Measurements from ENCODE around the gene SPCS3. TPM values are rescaled to one million over a fixed set of nuclear protein-coding genes. Genes with fewer than 3 reads are reported as not detected.
A peak's percentile ranks its signal among the peaks of the same experiment; 100 is the strongest.

The SPCS3 gene
- total and polyA plus RNA-seq, 7 experiments from 2014 or later: 18.4 to 215 (median 129) TPM

DNA sequence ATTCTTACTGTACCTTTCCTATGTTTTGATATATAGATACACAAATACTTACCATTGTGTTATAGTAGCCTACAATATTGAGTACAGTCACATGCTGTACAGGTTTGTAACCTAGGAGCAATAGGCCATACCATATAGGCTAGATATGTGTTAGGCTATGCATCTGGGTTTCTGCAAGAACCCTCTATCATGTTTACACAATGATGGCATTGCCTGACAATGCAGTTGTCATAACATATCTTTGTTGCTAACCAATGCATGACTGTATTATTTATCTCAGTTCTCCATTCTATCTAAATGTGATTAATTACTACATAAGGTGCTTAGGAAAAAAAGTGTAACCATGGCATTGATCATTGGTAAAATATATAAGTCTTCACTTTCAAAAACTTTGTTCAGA lies 10.0 kb upstream of the SPCS3 start:
- no peaks in the 10 kb centered on the region for H3K36me3 ChIP-seq (ENCODE audit: control insufficient read depth in 2 of 3, insufficient read depth in 3 of 3, low read length in 3 of 3)
- no peak for ATAC-seq
- Mint-ChIP-seq H3K36me3 (no peaks in the 10 kb centered on the region), H3K27me3 (peaks cover 11 to 23% (median 18%) of the 10 kb centered on the region in 5 donors), H3K9me3 (no peaks in the 10 kb centered on the region), H3K27ac (no peak overlapping the region), H3K4me3 (no peak overlapping the region), H3K4me1 (no peaks in the 10 kb centered on the region)
- no peaks in the 10 kb centered on the region for H3K27me3 ChIP-seq (ENCODE audit: control insufficient read depth in 2 of 2, insufficient read depth in 2 of 2, low read length in 2 of 2)
- no peaks in the 10 kb centered on the region for H3K9me3 ChIP-seq (ENCODE audit: control insufficient read depth in 2 of 3, low read length in 3 of 3)
- ChIA-PET POLR2A (no interaction called here), CTCF (no interaction called here)
- H3K27ac ChIP-seq (ENCODE audit: low read depth, low read length): no peak overlapping the region
- H3K4me3 ChIP-seq (ENCODE audit: low read length): no peak overlapping the region
- no peak for DNase-seq
- intact Hi-C loops (cut with micrococcal nuclease): no loop called here
- no peaks in the 10 kb centered on the region for H3K4me1 ChIP-seq (ENCODE audit: control insufficient read depth in 2 of 2, insufficient read depth in 2 of 2, low read length in 2 of 2)

DNA sequence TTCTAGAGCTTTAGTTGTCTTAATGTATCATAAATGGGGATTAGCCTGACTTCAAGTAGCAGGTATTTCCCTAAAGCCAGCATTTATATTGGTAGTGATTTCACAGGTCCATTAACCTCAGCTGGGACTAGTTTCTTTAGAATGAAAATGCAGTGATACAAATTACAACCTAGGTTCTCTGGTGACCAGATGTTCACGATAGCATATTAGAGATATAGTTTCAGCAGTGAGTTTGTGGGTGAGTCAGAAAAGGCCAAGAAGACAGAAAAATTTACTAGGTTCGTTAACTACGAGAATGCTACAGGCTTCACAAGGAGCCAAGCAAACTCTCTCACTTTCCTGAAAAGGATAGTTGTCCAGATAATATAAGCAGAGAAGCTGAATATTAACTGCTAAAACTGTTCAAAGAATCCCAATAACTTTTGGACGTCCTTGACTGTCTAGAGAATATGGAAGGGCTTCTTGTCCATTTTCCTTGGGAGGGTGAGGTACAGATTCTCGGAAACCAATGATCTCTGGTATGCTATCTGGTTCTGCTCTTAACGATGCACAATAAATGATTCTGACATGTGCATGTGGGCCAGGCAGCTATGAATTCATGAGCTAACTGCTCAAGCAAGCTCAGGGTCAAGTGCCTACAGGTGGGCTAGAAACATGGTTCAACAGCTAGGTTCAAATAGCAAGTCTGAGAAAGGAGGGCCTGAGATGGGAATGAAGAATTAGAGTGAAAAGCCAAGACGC lies 6.0 kb upstream of the SPCS3 start:
- H3K4me3 Mint-ChIP-seq: no peak overlapping the region
- H3K36me3 ChIP-seq (ENCODE audit: control insufficient read depth in 2 of 3, insufficient read depth in 3 of 3, low read length in 3 of 3): no peaks in the 10 kb centered on the region
- peaks cover 0 to 2% (median 0%) of the 10 kb centered on the region in 5 donors for H3K36me3 Mint-ChIP-seq
- peaks cover 0 to 2% of the 10 kb centered on the region in 2 donors for H3K4me1 ChIP-seq (ENCODE audit: control insufficient read depth in 2 of 2, insufficient read depth in 2 of 2, low read length in 2 of 2)
- POLR2A ChIA-PET: no interaction called here
- no peak overlapping the region for H3K27ac ChIP-seq (ENCODE audit: low read depth, low read length)
- CTCF ChIA-PET: no interaction called here
- intact Hi-C loops (cut with micrococcal nuclease): no loop called here
- no peak overlapping the region for H3K4me3 ChIP-seq (ENCODE audit: low read length)
- no peak overlapping the region for H3K27ac Mint-ChIP-seq
- no peak for DNase-seq
- H3K27me3 ChIP-seq (ENCODE audit: control insufficient read depth in 2 of 2, insufficient read depth in 2 of 2, low read length in 2 of 2): no peaks in the 10 kb centered on the region
- no peak for ATAC-seq
- no peaks in the 10 kb centered on the region for H3K9me3 ChIP-seq (ENCODE audit: control insufficient read depth in 2 of 3, low read length in 3 of 3)
- H3K9me3 Mint-ChIP-seq: no peaks in the 10 kb centered on the region
- H3K4me1 Mint-ChIP-seq: peaks cover 0 to 12% (median 8%) of the 10 kb centered on the region in 7 donors
- peaks cover 0 to 13% (median 0%) of the 10 kb centered on the region in 5 donors for H3K27me3 Mint-ChIP-seq

DNA sequence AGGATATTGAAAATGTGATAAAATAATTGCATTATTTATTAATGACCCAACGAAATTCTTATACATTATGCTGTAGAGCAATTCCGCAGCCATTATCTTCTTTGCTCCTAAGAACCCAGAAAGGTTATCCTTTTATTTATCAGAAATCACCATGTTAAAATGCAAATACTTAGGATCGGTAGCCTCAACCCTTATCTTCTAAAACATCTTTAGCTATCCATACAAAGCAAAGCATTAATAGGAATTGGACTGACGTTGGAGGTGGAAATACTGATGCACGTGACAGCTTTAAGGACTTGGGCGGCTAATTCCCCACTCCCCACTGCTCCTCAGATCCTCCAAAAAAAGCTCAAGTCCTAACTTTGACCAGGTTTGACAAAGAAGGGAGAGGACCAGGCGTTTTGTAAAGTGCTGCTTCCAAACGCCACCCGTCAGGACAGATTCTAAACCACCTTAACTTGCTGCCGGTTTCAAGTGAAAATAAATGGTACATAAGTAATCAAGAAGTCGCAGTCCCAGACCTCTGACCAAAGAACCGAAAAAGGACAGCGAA lies 539 bp upstream of the SPCS3 start:
- Histone ChIP-seq H3K27me3 (ENCODE audit: control insufficient read depth in 2 of 2, insufficient read depth in 2 of 2, low read length in 2 of 2) (no peaks in the 10 kb centered on the region), H3K4me1 (ENCODE audit: control insufficient read depth in 2 of 2, insufficient read depth in 2 of 2, low read length in 2 of 2) (peaks cover 26 to 30% of the 10 kb centered on the region in 2 donors), H3K27ac (ENCODE audit: low read depth, low read length) (peak overlapping the region; percentile 91), H3K4me3 (ENCODE audit: low read length) (peak overlapping the region; percentile 85), H3K36me3 (ENCODE audit: control insufficient read depth in 2 of 3, insufficient read depth in 3 of 3, low read length in 3 of 3) (no peaks in the 10 kb centered on the region), H3K9me3 (ENCODE audit: control insufficient read depth in 2 of 3, low read length in 3 of 3) (no peaks in the 10 kb centered on the region)
- DNase-seq (no peak), ATAC-seq (no peak)
- Mint-ChIP-seq H3K27me3 (peaks cover 0 to 4% (median 0%) of the 10 kb centered on the region in 5 donors), H3K4me1 (peaks cover 27 to 56% (median 41%) of the 10 kb centered on the region in 7 donors), H3K4me3 (peak overlapping the region; percentile 83 to 97 (median 92)), H3K36me3 (peaks cover 0 to 19% (median 0%) of the 10 kb centered on the region in 5 donors), H3K27ac (peak overlapping the region; percentile 91 to 97 (median 92)), H3K9me3 (no peaks in the 10 kb centered on the region)
- POLR2A ChIA-PET: interaction anchor here (0.6 to 1.0 kb wide), 2 partner anchors 88 to 124 kb away, joined by 3 to 12 read pairs; partner anchors contain the start of gene SPATA4
- CTCF ChIA-PET: no interaction called here
- intact Hi-C loops (cut with micrococcal nuclease): loop anchor here (1.0 kb wide), 3 partner anchors 124 to 1123 kb away; partner anchors contain the start of genes SPATA4 (in 2 of the 2), AGA (in 1 of the 2) and NEIL3 (in 1 of the 2)

DNA sequence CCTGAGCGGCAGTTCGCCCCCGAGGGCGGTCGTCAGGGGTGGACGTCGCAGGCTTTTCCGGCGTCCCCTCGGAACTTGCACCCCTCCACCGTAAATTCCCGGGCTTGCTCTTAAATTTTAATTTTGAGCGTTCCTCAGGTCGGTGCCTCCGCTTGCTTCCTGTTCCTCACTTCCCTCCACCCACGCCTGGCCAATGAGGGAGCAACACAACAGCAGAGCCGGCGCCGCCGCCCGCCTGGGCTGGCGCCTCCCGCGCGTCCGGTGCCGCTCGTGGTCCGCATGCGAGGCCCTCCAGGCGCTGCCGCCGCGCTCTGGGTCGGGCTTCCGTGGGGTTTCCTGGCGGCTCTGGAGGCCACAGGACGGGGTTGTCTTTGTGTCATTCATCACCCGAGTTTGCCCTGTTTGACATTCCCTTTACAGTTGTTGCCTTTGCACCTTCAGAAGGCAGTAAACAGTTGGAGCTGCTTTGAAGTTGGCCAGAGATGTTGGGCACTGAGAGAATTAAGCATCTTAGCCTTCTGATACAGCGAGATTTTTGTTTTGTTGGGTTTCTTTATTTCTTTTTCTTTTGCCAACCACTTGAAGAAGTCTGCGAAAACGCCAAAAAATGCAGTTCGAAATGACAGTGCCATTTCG lies 692 bp downstream of the SPCS3 start:
- H3K27ac ChIP-seq (ENCODE audit: low read depth, low read length): peak overlapping the region; percentile 91
- Mint-ChIP-seq H3K4me1 (peaks cover 32 to 68% (median 52%) of the 10 kb centered on the region in 7 donors), H3K27me3 (peaks cover 0 to 4% (median 0%) of the 10 kb centered on the region in 5 donors), H3K36me3 (peaks cover 0 to 22% (median 0%) of the 10 kb centered on the region in 5 donors), H3K9me3 (no peaks in the 10 kb centered on the region), H3K27ac (peak overlapping the region; percentile 85 to 97 (median 92)), H3K4me3 (peak overlapping the region; percentile 83 to 95 (median 91))
- H3K36me3 ChIP-seq (ENCODE audit: control insufficient read depth in 2 of 3, insufficient read depth in 3 of 3, low read length in 3 of 3): no peaks in the 10 kb centered on the region
- ChIA-PET CTCF (interaction anchor here (1.5 kb wide), 1 partner anchor 20 kb away, joined by 4 read pairs; no protein-coding TSS in a partner anchor), POLR2A (no interaction called here)
- peaks cover 32 to 35% of the 10 kb centered on the region in 2 donors for H3K4me1 ChIP-seq (ENCODE audit: control insufficient read depth in 2 of 2, insufficient read depth in 2 of 2, low read length in 2 of 2)
- H3K4me3 ChIP-seq (ENCODE audit: low read length): peak overlapping the region; percentile 85
- DNase-seq (peak; percentile 71 to 92 (median 82)), ATAC-seq (peak; percentile 79)
- intact Hi-C loops (cut with micrococcal nuclease): loop anchor here (1.0 to 10.0 kb wide), 5 partner anchors 255 to 1122 kb away; partner anchors contain the start of genes WDR17 (in 2 of the 2), AGA (in 1 of the 2) and NEIL3 (in 1 of the 2)
- no peaks in the 10 kb centered on the region for H3K9me3 ChIP-seq (ENCODE audit: control insufficient read depth in 2 of 3, low read length in 3 of 3)
- no peaks in the 10 kb centered on the region for H3K27me3 ChIP-seq (ENCODE audit: control insufficient read depth in 2 of 2, insufficient read depth in 2 of 2, low read length in 2 of 2)

DNA sequence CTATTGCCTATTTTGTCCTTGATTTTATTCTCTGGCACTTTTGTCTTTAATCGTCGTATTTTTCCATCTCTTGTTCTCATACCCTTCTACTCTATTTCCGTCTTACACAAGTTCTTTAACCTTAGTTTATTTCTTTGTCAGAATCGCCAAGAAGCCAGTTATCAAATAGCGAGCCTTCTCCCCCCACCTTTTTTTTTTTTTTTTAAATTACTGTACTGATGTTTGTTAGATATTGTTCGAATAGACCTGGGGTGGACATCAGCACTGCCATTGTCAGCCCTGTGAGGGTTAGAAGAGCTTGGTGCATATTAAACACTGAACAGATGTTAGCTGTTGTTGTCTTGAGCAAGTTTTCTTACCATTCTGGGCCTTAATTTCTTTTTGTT lies 1.2 kb downstream of the SPCS3 start:
- Histone ChIP-seq H3K9me3 (ENCODE audit: control insufficient read depth in 2 of 3, low read length in 3 of 3) (no peaks in the 10 kb centered on the region), H3K36me3 (ENCODE audit: control insufficient read depth in 2 of 3, insufficient read depth in 3 of 3, low read length in 3 of 3) (no peaks in the 10 kb centered on the region), H3K27ac (ENCODE audit: low read depth, low read length) (peak overlapping the region; percentile 91), H3K27me3 (ENCODE audit: control insufficient read depth in 2 of 2, insufficient read depth in 2 of 2, low read length in 2 of 2) (no peaks in the 10 kb centered on the region), H3K4me1 (ENCODE audit: control insufficient read depth in 2 of 2, insufficient read depth in 2 of 2, low read length in 2 of 2) (peaks cover 32 to 35% of the 10 kb centered on the region in 2 donors), H3K4me3 (ENCODE audit: low read length) (peak overlapping the region; percentile 85)
- Mint-ChIP-seq H3K27me3 (peaks cover 0 to 4% (median 0%) of the 10 kb centered on the region in 5 donors), H3K4me1 (peaks cover 30 to 69% (median 54%) of the 10 kb centered on the region in 7 donors), H3K36me3 (peaks cover 0 to 22% (median 0%) of the 10 kb centered on the region in 5 donors), H3K9me3 (no peaks in the 10 kb centered on the region), H3K4me3 (peak overlapping the region; percentile 83 to 95 (median 91)), H3K27ac (peak overlapping the region; percentile 85 to 97 (median 92))
- ATAC-seq (no peak), DNase-seq (no peak)
- ChIA-PET CTCF (interaction anchor here (1.5 kb wide), 1 partner anchor 19 kb away, joined by 4 read pairs; no protein-coding TSS in a partner anchor), POLR2A (no interaction called here)
- intact Hi-C loops (cut with micrococcal nuclease): loop anchor here (1.0 to 10.0 kb wide), 5 partner anchors 256 to 1121 kb away; partner anchors contain the start of genes WDR17 (in 2 of the 2), AGA (in 1 of the 2) and NEIL3 (in 1 of the 2)

DNA sequence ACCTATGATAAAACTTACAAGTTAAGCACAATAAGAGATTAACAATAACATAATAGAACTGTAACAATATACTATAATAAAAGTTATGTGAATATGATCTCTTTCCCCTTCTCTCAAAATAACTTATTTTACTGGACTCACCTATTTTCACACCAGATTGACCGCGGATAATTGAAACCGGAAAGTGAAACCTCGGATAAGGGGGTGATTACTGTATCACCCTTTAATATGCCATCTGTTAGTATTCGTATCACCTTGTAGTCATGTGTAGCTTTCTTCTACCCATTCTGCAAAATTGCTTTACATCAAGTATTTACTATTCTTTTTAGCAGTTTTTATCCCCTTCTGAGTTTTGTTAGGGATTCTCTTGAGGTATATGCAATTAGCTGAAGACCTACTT lies 1.8 kb downstream of the SPCS3 start:
- intact Hi-C loops (cut with micrococcal nuclease): loop anchor here in 1 of 2 donors (2.0 to 10.0 kb wide), 2 partner anchors 257 to 583 kb away; partner anchors contain the start of gene WDR17
- no peaks in the 10 kb centered on the region for H3K36me3 ChIP-seq (ENCODE audit: control insufficient read depth in 2 of 3, insufficient read depth in 3 of 3, low read length in 3 of 3)
- ATAC-seq (no peak), DNase-seq (no peak)
- ChIA-PET CTCF (interaction anchor here (1.5 kb wide), 1 partner anchor 19 kb away, joined by 4 read pairs; no protein-coding TSS in a partner anchor), POLR2A (no interaction called here)
- peak overlapping the region; percentile 11 for H3K27ac ChIP-seq (ENCODE audit: low read depth, low read length)
- Mint-ChIP-seq H3K36me3 (peaks cover 0 to 22% (median 0%) of the 10 kb centered on the region in 5 donors), H3K4me1 (peaks cover 26 to 75% (median 57%) of the 10 kb centered on the region in 7 donors), H3K4me3 (peak overlapping the region; percentile 83 to 95 (median 91)), H3K9me3 (no peaks in the 10 kb centered on the region), H3K27me3 (peaks cover 0 to 4% (median 0%) of the 10 kb centered on the region in 5 donors), H3K27ac (peak overlapping the region; percentile 19 to 97 (median 92))
- H3K27me3 ChIP-seq (ENCODE audit: control insufficient read depth in 2 of 2, insufficient read depth in 2 of 2, low read length in 2 of 2): no peaks in the 10 kb centered on the region
- no peaks in the 10 kb centered on the region for H3K9me3 ChIP-seq (ENCODE audit: control insufficient read depth in 2 of 3, low read length in 3 of 3)
- H3K4me1 ChIP-seq (ENCODE audit: control insufficient read depth in 2 of 2, insufficient read depth in 2 of 2, low read length in 2 of 2): peaks cover 32 to 35% of the 10 kb centered on the region in 2 donors
- H3K4me3 ChIP-seq (ENCODE audit: low read length): peak overlapping the region; percentile 85
